Fibroblast of the aortic adventitia (primary cell): ENCODE results near the gene ARHGAP27. TPM values are rescaled to one million over a fixed set of nuclear protein-coding genes. Genes with fewer than 3 reads are reported as not detected.

Source experiments
- DNase-seq: peaks from one replicate; pipeline ENCODE4 v3.0.0-alpha.2; 2010; ENCODE audit warnings: low read depth
- H3K4me3 ChIP-seq: 2 replicates; pipeline ENCODE4 v1.5.1; 2011; ENCODE audit warnings: low read depth, mild to moderate bottlenecking, control low read depth, low read length, moderate library complexity
- CTCF ChIP-seq: IDR thresholded peaks from 2 replicates; pipeline ENCODE4 v1.5.1; 2011; ENCODE audit warnings: mild to moderate bottlenecking, low read length, control low read depth, inconsistent platforms; ENCODE audit not compliant: insufficient read depth
- total RNA-seq: library from RNA; depleted of rRNA; stranded (reverse); fragments of >200 nt; gene quantifications from 2 replicates; pipeline ENCODE4 v1.2.3, GENCODE V29; 2012; ENCODE audit warnings: low replicate concordance

The ARHGAP27 gene
- total RNA-seq, 1 donor: 2.3 TPM

- DNase-seq: no peak
- H3K4me3 ChIP-seq: no peak overlapping the region
- no peak for TF ChIP-seq CTCF
Observed at GRCh38 chr17:45396496-45397205, 36.0 kb downstream of the ARHGAP27 start.

GRCh38 chr17:45395569-45396415 is 36.9 kb downstream of the ARHGAP27 start:
- no peak for DNase-seq
- no peak overlapping the region for H3K4me3 ChIP-seq

GRCh38 chr17:45394913-45395568 is 37.6 kb downstream of the ARHGAP27 start:
- peak; percentile 73 for TF ChIP-seq CTCF
- peak; percentile 85 for DNase-seq

More at GRCh38 chr17:45395569-45396415, 36.9 kb downstream of the ARHGAP27 start:
- no peak for TF ChIP-seq CTCF

GRCh38 chr17:45394564-45394912 is 38.1 kb downstream of the ARHGAP27 start:
- H3K4me3 ChIP-seq: no peak overlapping the region
- no peak for DNase-seq
- TF ChIP-seq CTCF: no peak

More at GRCh38 chr17:45394913-45395568, 37.6 kb downstream of the ARHGAP27 start:
- peak overlapping the region; percentile 17 for H3K4me3 ChIP-seq

GRCh38 chr17:45394091-45394490 is 38.6 kb downstream of the ARHGAP27 start:
- DNase-seq: no peak
- H3K4me3 ChIP-seq: no peak overlapping the region
- no peak for TF ChIP-seq CTCF

GRCh38 chr17:45393411-45393810 is 39.3 kb downstream of the ARHGAP27 start:
- no peak for DNase-seq

More at GRCh38 chr17:45393411-45393810, 39.3 kb downstream of the ARHGAP27 start:
- no peak for TF ChIP-seq CTCF
- H3K4me3 ChIP-seq: no peak overlapping the region
